CD4-positive, alpha-beta T cell treated with Interleukin-17A for 4 hours (primary cell): ENCODE results near the gene KCNAB1.
"Not testable (repeated sequence)": the region's sequence is repeated elsewhere in the genome, so short reads cannot be mapped to it uniquely, and the experiment has no call there.

Experiments
- DNase-seq: peaks from one replicate; pipeline ENCODE4 v3.0.0-alpha.2; 2020; ENCODE audit warnings: mixed read lengths

Gene KCNAB1

GRCh38 chr3:156284637-156285036 lies 164.3 kb downstream of the KCNAB1 start:
- not testable (repeated sequence) for DNase-seq

GRCh38 chr3:156285626-156286025 lies 165.2 kb downstream of the KCNAB1 start:
- DNase-seq: no peak

- DNase-seq: no peak
Measured at GRCh38 chr3:156290924-156291271, 170.5 kb downstream of the KCNAB1 start.

GRCh38 chr3:156291272-156292123 lies 171.1 kb downstream of the KCNAB1 start:
- DNase-seq: no peak

- no peak for DNase-seq
Measured at GRCh38 chr3:156293566-156293965, 173.2 kb downstream of the KCNAB1 start.

- DNase-seq: no peak
Measured at GRCh38 chr3:156297582-156297981, 177.2 kb downstream of the KCNAB1 start.

GRCh38 chr3:156298014-156298413 lies 177.6 kb downstream of the KCNAB1 start:
- DNase-seq: no peak

- DNase-seq: no peak
Measured at GRCh38 chr3:156298938-156299337, 178.6 kb downstream of the KCNAB1 start.

GRCh38 chr3:156299569-156299968 lies 179.2 kb downstream of the KCNAB1 start:
- DNase-seq: no peak

GRCh38 chr3:156300371-156300770 lies 180.0 kb downstream of the KCNAB1 start:
- DNase-seq: no peak

- no peak for DNase-seq
Measured at GRCh38 chr3:156300929-156301840, 180.8 kb downstream of the KCNAB1 start.

GRCh38 chr3:156303001-156303707 lies 182.8 kb downstream of the KCNAB1 start:
- no peak for DNase-seq

GRCh38 chr3:156304406-156304805 lies 184.0 kb downstream of the KCNAB1 start:
- no peak for DNase-seq

GRCh38 chr3:156305672-156306071 lies 185.3 kb downstream of the KCNAB1 start:
- no peak for DNase-seq

GRCh38 chr3:156307704-156308103 lies 187.3 kb downstream of the KCNAB1 start:
- no peak for DNase-seq

- DNase-seq: no peak
Measured at GRCh38 chr3:156311431-156311830, 191.1 kb downstream of the KCNAB1 start.

GRCh38 chr3:156311930-156312329 lies 191.6 kb downstream of the KCNAB1 start:
- no peak for DNase-seq

GRCh38 chr3:156316076-156316475 lies 195.7 kb downstream of the KCNAB1 start:
- no peak for DNase-seq

- DNase-seq: no peak
Measured at GRCh38 chr3:156317462-156318074, 197.2 kb downstream of the KCNAB1 start.

- no peak for DNase-seq
Measured at GRCh38 chr3:156321945-156322344, 201.6 kb downstream of the KCNAB1 start.

GRCh38 chr3:156323466-156323865 lies 203.1 kb downstream of the KCNAB1 start:
- DNase-seq: no peak

- DNase-seq: no peak
Measured at GRCh38 chr3:156330415-156330814, 210.0 kb downstream of the KCNAB1 start.

GRCh38 chr3:156332304-156332703 lies 211.9 kb downstream of the KCNAB1 start:
- DNase-seq: no peak
